DOHH2 (cell line): Measurements from ENCODE around the gene SRSF12.

Experiments
- EZH2phosphoT487 ChIP-seq: fragments of 200-600 bp; sonication (generic); IDR thresholded peaks from 2 replicates; pipeline ENCODE4 v1.6.1; 2017; ENCODE audit warnings: borderline replicate concordance, mild to moderate bottlenecking, antibody characterized with exemption, low read length, moderate library complexity, mixed read lengths
- TF ChIP-seq, protein P1 (sequence below): fragments of 200-600 bp; sonication (generic); IDR thresholded peaks from one replicate; pipeline ENCODE4 v1.5.1; 2014; ENCODE audit warnings: antibody characterized with exemption, mild to moderate bottlenecking, low read depth, low read length; ENCODE audit not compliant: poor library complexity, severe bottlenecking

DNA sequence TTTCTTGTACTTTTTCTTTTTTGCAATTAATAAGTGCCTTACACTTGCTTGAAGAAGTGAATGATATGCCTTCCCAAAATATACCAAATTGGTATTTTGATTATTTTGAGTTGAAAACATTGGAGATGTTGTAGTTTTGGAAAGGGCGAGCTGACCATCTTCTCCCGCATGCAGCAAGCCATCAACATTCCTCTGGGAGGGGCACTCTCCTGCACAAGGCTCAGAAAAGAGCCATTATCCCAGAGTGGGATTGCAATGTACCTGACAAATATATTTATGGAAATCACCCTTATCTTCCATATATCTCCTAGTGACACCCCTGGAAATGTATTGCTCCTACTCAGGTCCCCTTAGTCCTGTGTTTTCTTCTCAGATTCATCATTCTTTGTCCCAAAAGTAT lies 60.1 kb downstream of the SRSF12 start:
- TF ChIP-seq, protein P1, sequence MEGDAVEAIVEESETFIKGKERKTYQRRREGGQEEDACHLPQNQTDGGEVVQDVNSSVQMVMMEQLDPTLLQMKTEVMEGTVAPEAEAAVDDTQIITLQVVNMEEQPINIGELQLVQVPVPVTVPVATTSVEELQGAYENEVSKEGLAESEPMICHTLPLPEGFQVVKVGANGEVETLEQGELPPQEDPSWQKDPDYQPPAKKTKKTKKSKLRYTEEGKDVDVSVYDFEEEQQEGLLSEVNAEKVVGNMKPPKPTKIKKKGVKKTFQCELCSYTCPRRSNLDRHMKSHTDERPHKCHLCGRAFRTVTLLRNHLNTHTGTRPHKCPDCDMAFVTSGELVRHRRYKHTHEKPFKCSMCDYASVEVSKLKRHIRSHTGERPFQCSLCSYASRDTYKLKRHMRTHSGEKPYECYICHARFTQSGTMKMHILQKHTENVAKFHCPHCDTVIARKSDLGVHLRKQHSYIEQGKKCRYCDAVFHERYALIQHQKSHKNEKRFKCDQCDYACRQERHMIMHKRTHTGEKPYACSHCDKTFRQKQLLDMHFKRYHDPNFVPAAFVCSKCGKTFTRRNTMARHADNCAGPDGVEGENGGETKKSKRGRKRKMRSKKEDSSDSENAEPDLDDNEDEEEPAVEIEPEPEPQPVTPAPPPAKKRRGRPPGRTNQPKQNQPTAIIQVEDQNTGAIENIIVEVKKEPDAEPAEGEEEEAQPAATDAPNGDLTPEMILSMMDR, result no peak
- no peak for TF ChIP-seq EZH2phosphoT487
